GM12872 (cell line): ENCODE data around the gene FLVCR2.

Experiments used
- CTCF ChIP-seq: IDR thresholded peaks from 3 replicates; pipeline ENCODE4 v1.5.1; 2011; ENCODE audit warnings: low read depth, mild to moderate bottlenecking, low read length, moderate library complexity; ENCODE audit not compliant: insufficient read depth

Gene FLVCR2

GRCh38 chr14:75655235-75655634, 76.8 kb downstream of the FLVCR2 start:
- TF ChIP-seq CTCF = no peak

DNA sequence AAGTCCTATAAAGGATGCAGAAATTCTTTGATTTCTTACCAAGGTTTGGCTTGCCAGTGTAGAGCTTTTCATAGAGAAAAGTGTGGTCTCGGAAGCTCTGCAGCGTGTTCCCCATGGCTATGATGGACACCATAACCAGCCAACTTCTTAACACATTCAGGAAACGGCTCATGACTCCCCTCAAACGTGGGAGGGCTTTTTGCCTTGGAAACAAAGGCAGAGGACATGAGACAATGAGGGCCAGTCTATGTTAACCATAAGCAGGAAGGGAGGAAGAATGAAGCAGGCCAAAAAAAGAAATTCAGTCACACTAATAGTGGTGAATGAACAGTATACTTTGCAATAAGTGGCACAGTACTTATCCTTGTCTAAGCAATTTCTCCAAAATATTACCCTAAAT, 78.9 kb downstream of the FLVCR2 start:
- TF ChIP-seq CTCF = no peak

DNA sequence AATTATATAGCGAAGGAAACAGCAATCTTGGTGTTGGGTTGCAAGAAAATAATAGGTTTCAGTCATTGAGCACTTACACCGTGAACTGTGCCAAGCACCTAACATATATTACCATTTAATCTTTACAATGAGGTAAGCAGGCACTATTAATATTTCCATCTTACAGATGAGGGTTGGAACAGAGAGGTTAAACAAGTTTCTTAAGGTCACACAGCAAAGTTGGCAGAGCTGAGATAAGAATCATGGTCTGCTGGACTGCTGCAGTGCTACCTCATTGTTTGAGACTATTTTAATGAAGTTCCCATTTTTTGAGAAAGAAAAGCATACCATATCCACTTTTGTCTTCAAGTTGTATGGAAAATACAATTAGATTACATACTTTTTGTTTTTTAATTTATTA, 80.5 kb downstream of the FLVCR2 start:
- TF ChIP-seq CTCF = no peak

- TF ChIP-seq CTCF = no peak
Observed at GRCh38 chr14:75660238-75660629, 81.8 kb downstream of the FLVCR2 start.

- TF ChIP-seq CTCF = no peak
Observed at GRCh38 chr14:75660630-75661498, 82.4 kb downstream of the FLVCR2 start, which contains the start of the genes ERG28 and TTLL5. TSS of gene ERG28 (minus strand) at chr14:75660876. CDS start at chr14:75657502, 3,374 bp downstream. TSS of gene TTLL5 (plus strand) at chr14:75661246. CDS start at chr14:75663150, 1,904 bp downstream.

- no peak for TF ChIP-seq CTCF
Observed at GRCh38 chr14:75661499-75661814, 83.0 kb downstream of the FLVCR2 start.

GRCh38 chr14:75662966-75663365, 84.5 kb downstream of the FLVCR2 start:
- no peak for TF ChIP-seq CTCF
